ENCODE results near the gene EXOG. TPM values are rescaled to one million over a fixed set of nuclear protein-coding genes. Genes with fewer than 3 reads are reported as not detected.

Gene EXOG
- total RNA-seq, 1 donor from 2014 or later: 38.6 TPM

DNA sequence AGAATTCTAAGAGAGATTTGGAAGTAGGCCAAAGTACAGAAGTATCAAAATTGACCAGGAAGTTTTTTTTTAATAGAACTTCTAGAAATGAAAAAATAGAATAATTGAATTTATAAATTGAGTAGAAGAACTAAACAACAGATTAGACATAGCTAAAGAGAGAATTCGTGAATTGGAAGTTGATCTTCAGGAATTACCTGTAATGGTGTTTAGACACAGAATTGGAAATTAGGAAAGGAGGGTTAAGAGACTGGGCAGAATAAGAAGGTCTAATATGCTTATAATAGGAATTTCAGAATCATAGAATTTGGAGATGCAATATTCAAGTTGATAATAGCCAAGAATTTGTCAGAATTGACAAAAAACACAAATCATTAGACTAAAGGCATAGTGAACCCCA, 26.3 kb upstream of the EXOG start:
- intact Hi-C loops (cut with DNase I): loop anchor here (10.0 kb wide), 1 partner anchor 465 kb away; no protein-coding TSS in a partner anchor
- no peak for DNase-seq (ENCODE audit: low spot score)

DNA sequence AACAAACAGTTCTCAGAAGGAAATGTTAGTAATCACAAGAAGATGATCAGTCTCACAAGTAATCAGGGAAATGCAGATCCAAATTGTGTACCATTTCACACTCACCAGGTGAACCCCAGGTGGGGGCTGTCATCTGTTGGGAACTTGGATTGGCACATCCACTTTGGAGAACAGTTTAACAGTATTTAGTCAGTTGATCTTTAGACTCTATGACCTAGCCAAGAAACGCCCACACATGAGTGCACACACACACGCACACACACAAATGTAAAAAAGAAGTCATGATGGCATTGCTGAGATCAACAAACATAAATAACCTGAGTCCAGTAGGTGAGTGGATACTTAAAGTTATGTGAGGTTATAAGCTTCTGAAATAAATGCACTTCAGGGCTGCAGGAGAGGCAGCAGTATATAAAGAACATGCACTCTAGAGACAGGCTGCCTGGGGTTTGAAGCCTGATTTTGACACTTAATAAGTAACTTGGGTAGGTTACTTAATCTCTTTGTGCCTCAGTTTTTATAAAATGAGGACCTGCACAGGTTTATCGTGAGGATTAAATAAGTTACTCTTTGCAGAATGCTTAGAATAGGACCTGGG, 24.8 kb upstream of the EXOG start:
- intact Hi-C loops (cut with DNase I): loop anchor here (10.0 kb wide), 1 partner anchor 467 kb away; no protein-coding TSS in a partner anchor
- DNase-seq (ENCODE audit: low spot score): no peak

DNA sequence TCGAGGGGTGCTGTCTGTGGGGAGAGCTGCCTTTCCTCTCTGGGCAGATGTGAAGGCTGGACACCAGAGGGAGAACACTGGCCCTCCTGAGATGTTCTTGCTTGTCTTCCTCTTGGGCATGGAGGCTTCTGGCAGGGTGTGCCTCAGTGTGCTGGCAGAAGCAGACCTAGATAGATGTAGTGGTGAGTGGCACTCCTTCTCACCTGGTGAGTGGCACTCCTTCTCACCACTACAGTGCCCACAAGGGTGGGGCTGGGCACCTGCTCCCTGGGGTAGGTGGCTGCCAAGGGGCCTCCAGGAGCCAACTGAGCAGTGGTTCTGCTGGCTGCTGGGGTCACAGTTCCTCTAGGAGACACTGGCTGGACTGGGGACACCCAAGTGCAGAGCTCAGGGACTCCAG, 23.8 kb upstream of the EXOG start:
- DNase-seq (ENCODE audit: low spot score): no peak
- intact Hi-C loops (cut with DNase I): loop anchor here (10.0 kb wide), 1 partner anchor 468 kb away; no protein-coding TSS in a partner anchor

DNA sequence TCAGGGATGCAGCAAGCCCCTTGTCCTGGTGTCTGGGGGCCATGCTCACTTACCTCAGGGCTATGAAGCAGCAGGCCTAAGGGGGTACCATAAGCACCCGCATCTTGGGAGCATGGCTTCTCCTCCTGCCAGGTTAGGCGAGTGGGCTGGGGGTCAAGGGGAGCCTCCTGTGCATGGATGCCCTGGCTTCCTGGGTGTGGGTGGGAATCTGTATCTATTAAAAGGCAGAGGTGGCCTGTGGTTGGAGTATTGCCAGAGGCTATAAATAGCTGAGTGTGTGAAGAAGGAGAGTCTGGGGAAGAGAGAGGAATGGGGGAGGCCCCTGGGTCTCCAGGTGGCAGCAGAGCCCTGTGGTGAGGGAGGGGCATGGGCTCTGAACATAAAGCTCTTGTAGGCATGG, 22.9 kb upstream of the EXOG start:
- DNase-seq (ENCODE audit: low spot score): no peak
- intact Hi-C loops (cut with DNase I): loop anchor here (10.0 kb wide), 1 partner anchor 468 kb away; no protein-coding TSS in a partner anchor

DNA sequence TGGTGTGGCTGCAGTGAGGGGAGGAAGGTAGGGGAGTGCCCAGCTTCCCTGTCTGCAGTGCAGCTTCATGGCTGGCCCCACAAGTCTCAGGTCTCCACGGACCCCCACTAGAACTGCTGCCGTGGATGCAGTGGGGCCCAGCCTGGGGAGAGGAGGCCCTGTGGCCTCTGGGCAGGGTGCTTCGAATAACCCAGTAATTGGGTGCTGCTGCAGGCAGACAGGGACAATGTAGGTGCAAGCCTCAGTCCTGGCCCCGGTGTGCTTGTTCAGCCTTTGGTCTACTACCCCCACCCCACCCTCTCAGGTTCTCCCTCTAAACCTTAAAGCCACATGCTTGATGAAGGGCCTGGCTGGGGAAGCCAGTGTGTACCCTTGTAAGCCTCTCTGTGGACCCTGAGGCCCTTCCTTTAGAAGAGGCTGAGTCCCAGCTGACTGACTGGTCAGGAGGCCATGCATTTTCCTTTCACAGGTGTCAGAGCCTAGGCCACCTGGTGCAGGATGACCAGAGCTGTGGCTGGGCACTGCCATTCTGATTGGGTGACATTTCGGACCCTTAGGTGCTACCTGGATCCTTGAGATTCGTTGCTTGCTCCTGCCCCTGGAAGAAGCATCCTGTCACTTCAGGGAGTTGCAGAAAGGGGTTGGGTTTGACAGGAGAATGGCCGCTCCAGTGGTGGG, 21.1 kb upstream of the EXOG start:
- intact Hi-C loops (cut with DNase I): loop anchor here (10.0 kb wide), 1 partner anchor 470 kb away; no protein-coding TSS in a partner anchor

DNA sequence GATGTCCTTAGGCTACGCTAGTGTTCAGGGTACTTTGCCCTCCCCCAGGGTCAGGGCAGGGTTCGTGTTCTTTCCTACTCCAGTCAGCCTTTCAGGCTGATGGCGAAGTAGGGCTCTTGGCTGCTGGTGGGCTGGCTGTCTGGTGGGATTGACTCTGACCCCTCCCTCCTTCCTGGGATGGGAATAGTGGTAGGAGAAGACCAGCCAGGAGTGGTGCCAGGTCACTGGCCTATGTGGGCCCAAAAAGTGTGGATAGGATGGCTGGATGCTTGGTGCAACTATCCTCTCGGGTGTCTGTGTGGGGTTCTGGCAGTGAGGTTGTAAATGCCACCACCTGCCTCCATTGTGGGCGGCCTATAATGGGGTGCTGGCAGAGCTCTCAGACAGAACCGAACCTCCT, 20.4 kb upstream of the EXOG start:
- intact Hi-C loops (cut with DNase I): loop anchor here (10.0 kb wide), 1 partner anchor 471 kb away; no protein-coding TSS in a partner anchor
- DNase-seq (ENCODE audit: low spot score): no peak

More for the DNA sequence above, 21.1 kb upstream of the EXOG start:
- DNase-seq (ENCODE audit: low spot score): no peak

DNA sequence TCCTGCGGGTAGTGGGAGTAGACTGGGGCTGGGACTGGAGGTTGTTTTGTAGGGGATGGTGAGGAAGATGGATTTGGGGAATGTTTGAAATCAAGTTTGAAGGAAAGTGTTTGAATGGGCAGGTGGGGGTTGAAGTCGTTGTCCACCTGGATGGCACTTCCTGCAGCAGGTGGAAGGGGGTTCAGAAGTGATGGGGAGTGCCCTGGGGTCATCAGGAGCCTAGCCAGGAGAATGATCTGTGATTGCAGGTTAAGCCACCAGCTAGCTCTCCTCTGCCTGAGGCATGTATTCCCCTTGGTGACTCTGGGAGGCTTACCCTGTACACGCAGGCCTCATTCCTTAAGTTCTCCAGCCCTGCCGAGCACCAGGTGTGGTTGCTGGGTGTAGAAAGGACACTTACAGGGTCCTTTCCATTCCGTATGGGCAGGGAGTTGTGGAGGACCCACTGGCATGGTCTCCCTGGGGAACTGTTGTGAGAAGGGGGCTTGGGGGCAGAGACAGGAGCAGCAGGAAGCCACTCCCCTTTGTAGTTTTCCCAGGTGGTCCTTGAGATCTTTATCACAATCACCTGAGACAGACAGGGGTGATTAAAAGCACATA, 19.9 kb upstream of the EXOG start:
- intact Hi-C loops (cut with DNase I): loop anchor here (10.0 kb wide), 1 partner anchor 471 kb away; no protein-coding TSS in a partner anchor
- no peak for DNase-seq (ENCODE audit: low spot score)

DNA sequence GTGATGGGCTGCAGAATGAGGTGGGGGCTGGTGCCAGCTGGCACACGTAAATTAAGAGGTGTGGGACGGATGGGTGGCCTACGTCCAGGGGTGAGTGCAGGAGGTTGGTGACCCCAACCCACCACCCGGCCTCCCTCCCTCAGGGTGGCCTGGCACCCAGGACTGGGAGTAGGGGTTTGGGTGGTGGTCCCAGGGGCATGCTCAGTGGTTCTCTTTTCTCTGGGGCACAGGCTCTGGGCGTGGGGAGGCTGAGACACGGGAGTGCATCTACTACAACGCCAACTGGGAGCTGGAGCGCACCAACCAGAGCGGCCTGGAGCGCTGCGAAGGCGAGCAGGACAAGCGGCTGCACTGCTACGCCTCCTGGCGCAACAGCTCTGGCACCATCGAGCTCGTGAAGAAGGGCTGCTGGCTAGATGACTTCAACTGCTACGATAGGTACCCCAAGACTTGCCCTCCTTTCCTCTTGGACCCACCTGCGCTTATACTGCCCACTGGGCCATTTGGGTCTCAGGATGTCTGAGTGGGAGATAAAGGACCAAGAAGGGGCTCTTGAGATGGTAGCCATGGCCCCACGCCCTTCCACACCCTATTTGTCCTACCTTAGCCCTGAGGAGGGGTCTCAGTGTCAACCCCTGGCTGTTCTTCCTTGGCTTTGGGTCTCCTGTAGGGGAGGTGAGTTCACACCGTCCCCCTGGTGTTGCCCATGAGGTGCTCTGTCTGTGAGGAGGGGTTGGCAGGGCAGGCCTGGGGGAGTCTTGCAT, 18.9 kb upstream of the EXOG start:
- intact Hi-C loops (cut with DNase I): loop anchor here (10.0 kb wide), 1 partner anchor 472 kb away; no protein-coding TSS in a partner anchor

DNA sequence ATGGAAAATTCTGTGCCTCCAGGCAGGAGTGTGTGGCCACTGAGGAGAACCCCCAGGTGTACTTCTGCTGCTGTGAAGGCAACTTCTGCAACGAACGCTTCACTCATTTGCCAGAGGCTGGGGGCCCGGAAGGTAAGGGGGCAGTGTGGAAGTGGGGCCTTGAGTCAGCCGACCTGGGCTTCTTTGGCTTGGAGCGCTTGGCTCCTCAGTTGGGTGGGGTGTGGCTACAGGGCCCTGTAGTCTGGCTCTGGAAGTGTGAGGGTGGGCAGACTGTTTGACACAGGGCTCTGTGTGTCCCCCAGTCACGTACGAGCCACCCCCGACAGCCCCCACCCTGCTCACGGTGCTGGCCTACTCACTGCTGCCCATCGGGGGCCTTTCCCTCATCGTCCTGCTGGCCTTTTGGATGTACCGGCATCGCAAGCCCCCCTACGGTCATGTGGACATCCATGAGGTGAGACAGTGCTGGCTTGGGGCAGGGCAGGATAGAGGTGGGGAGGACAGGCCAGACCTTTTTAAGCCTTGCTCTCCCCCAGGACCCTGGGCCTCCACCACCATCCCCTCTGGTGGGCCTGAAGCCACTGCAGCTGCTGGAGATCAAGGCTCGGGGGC, 18.2 kb upstream of the EXOG start:
- DNase-seq (ENCODE audit: low spot score): no peak
- intact Hi-C loops (cut with DNase I): loop anchor here (10.0 kb wide), 1 partner anchor 473 kb away; no protein-coding TSS in a partner anchor

More for the DNA sequence above, 18.9 kb upstream of the EXOG start:
- DNase-seq (ENCODE audit: low spot score): no peak

DNA sequence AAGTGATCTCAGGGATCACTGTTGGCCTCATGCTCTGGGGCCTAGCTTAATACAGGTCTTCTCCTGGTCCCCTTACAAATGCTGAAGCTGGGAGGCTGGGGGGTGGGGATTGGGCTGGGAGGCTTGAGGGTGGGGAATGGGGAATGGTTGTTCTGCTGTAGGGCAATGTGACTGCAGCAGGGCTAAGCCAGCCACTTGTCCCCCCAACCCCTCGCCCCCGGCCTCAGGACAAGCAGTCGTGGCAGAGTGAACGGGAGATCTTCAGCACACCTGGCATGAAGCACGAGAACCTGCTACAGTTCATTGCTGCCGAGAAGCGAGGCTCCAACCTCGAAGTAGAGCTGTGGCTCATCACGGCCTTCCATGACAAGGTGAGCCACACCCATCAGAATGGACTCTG, 17.2 kb upstream of the EXOG start:
- DNase-seq (ENCODE audit: low spot score): no peak
- intact Hi-C loops (cut with DNase I): loop anchor here (10.0 kb wide), 1 partner anchor 474 kb away; no protein-coding TSS in a partner anchor

DNA sequence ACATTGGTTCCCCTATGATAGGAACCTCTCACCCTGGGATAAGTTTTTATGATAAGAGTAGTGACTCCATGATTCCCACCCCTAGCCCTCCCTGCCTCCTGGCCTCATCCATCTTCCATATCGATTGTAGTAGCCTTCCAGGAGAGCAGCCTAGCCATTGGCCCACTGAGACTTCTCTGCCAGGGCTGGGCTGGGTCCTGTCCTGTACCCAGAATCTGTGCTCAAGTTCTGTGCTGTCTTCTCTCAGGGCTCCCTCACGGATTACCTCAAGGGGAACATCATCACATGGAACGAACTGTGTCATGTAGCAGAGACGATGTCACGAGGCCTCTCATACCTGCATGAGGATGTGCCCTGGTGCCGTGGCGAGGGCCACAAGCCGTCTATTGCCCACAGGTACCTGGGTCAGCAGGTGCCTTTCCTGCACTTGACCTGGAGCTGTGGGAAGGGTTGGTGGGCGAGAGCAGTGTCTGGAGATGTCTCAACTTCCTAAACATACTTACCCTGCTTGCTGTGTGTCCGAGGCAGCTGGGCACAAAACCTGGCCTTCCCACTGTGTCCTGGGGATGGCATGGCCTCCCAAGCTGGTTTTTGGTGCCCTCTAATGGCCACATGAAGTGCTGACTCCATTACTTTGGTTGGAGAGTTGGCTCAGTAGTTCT, 16.6 kb upstream of the EXOG start:
- intact Hi-C loops (cut with DNase I): loop anchor here (2.0 to 10.0 kb wide), 3 partner anchors 133 to 475 kb away; partner anchors contain the start of gene XYLB

DNA sequence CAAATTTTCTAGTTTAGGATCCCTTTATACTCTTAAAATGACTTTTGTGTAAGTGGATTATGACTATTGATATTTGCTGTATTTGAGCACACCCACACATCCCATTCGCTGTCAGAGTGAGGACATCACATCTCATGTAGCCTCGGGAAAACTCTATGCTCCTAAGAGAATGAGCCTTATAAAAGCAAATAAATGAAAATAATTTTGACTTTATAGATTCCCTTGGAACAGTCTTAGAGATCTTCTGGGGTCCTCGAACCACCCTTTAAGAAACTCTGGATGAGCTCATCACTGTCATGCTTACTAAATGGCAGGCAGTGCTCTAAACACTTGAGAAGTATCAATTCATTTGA, 16.1 kb upstream of the EXOG start:
- intact Hi-C loops (cut with DNase I): loop anchor here (2.0 kb wide), 2 partner anchors 133 to 361 kb away; partner anchors contain the start of gene XYLB
- DNase-seq (ENCODE audit: low spot score): no peak

More for the DNA sequence above, 16.6 kb upstream of the EXOG start:
- no peak for DNase-seq (ENCODE audit: low spot score)

DNA sequence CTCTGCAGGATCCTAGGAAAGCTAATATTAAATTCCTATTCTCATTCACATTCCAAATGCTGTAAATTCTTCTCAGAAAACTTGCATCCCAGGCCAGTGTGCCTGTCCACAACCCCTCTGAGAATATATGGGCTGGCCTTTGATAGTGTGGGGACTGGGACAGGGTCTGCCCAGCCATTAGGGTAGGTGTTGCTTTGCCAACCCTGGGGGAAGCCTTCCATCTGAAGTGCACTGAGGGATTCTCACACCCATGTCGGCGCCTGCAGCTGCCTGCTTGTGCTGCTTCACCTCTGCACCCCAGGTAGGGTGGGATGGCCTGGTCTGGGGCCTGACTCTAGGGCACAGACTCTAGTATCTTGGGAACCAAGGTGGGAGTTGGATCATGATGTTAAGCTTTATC, 15.2 kb upstream of the EXOG start:
- intact Hi-C loops (cut with DNase I): loop anchor here (2.0 kb wide), 2 partner anchors 134 to 362 kb away; partner anchors contain the start of gene XYLB
- DNase-seq (ENCODE audit: low spot score): no peak

DNA sequence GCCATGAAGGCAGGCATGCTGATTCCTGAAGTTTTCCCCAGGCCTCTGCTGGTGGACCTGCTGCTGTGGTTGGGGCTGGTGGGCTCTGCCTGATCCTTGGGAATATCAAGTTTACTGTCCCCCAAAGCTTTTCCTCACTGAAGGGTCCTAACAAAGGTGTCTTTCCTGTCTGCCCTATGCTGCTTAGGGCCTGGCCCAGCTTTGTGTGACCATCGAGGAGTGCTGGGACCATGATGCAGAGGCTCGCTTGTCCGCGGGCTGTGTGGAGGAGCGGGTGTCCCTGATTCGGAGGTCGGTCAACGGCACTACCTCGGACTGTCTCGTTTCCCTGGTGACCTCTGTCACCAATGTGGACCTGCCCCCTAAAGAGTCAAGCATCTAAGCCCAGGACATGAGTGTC, 13.2 kb upstream of the EXOG start:
- DNase-seq (ENCODE audit: low spot score): no peak
- intact Hi-C loops (cut with DNase I): no loop called here

DNA sequence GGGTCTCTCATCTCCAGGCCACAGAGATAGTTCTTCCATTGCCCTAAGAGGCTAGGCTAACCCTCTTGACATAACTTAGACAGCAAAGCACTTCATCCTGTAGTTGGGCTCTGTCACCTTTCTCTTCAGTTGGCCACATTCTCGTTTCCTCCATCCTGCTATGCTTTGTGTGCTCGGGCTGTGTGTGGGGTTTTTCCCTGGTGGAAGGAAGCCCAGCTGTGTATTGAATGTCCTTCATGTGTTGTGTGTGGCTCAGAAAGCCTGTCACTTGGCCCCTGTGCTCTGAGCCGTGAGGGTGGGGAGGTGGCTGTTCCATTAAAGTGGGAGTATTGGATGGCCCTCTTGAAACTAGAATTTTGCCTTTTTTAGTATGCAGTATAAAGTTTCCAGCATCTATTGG, 8.8 kb upstream of the EXOG start:
- intact Hi-C loops (cut with DNase I): no loop called here

DNA sequence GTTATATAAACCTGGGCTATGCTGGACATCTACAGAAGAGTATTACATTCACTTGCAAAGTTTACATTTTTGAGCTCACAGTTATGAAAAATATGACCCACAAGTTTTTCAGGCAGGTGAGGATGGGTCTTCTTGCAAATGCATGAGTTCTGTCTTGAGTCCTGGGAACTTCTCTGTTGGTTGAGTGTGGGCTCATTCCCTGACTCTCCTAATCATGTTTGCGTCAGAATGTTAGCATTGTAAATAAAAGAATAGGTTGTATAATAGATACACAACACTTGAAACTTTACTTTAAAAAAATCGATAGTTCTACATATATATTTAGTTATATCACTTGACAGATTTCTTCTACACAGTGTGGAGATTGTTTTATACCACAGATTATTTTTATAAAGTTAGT, 7.2 kb upstream of the EXOG start:
- intact Hi-C loops (cut with DNase I): no loop called here
- DNase-seq (ENCODE audit: low spot score): no peak

More for the DNA sequence above, 8.8 kb upstream of the EXOG start:
- no peak for DNase-seq (ENCODE audit: low spot score)

DNA sequence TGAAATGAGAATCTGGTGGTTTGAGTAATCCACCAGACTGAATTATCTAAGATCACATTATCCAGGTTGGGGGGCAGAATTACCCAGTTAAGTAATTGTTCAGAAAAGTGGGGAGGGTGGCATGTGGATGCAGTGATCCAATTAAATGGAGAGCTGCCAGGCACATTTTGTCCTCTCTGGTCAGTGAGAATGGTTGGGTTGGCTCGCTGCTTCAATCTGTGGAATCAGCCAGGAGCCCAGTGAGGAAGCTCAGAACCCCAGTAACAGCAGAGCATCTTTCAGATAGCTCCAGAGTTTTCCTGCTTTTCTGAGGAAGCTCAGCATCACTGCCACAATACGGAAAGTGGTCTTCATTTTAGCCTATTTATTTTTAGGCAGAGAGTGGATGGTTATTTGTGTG, 6.4 kb upstream of the EXOG start:
- DNase-seq (ENCODE audit: low spot score): no peak
- intact Hi-C loops (cut with DNase I): loop anchor here (5.0 to 10.0 kb wide), 2 partner anchors 235 to 353 kb away; no protein-coding TSS in a partner anchor

DNA sequence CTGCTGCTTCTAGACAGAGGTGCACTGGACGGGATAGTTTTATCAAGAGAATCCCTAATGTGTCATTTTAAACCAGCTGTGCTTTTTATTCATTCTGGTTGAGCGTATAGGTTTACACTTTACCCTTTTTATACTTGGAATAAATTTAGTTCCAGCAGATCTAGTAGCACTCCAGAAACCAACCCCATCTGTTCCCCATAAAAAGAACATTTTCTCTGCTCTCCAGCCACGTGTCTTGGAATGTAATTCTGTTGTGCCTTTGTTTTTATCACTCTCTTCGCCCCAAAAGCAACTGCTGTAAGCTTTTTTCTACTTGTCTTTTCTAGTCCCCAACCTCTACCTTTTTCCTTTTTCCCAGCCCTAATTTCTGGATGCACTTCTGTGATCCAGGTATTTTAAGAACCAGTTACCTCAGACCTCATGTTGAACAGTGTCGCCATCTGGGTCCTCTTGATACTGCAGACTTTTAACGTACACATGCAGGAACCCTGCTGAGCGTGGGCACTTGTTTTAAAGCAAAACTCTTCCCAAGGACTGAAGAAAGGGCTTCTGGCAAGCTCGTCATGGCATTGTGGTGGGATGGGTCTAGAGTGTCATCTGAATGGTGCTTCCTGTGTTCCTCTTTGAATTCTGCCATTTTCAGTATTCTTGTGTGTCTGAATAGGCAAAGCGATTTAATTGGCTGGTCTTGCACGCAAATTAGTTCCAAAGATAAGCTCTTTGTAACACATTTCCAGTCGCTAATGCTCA, 5.7 kb upstream of the EXOG start:
- no peak for DNase-seq (ENCODE audit: low spot score)
- intact Hi-C loops (cut with DNase I): loop anchor here (5.0 to 10.0 kb wide), 2 partner anchors 234 to 352 kb away; no protein-coding TSS in a partner anchor

Measured in cardiac septum (tissue), 1 donor.